Endothelial cell of hepatic sinusoid (primary cell): ENCODE measurements around the gene RASGRF2.

Experiments
- in situ Hi-C: cut with HindIII; loops from 2 replicates; pipeline ENCODE4 v1.10.0; 2017; ENCODE audit warnings: low sequenced_read_pairs

Gene RASGRF2, protein sequence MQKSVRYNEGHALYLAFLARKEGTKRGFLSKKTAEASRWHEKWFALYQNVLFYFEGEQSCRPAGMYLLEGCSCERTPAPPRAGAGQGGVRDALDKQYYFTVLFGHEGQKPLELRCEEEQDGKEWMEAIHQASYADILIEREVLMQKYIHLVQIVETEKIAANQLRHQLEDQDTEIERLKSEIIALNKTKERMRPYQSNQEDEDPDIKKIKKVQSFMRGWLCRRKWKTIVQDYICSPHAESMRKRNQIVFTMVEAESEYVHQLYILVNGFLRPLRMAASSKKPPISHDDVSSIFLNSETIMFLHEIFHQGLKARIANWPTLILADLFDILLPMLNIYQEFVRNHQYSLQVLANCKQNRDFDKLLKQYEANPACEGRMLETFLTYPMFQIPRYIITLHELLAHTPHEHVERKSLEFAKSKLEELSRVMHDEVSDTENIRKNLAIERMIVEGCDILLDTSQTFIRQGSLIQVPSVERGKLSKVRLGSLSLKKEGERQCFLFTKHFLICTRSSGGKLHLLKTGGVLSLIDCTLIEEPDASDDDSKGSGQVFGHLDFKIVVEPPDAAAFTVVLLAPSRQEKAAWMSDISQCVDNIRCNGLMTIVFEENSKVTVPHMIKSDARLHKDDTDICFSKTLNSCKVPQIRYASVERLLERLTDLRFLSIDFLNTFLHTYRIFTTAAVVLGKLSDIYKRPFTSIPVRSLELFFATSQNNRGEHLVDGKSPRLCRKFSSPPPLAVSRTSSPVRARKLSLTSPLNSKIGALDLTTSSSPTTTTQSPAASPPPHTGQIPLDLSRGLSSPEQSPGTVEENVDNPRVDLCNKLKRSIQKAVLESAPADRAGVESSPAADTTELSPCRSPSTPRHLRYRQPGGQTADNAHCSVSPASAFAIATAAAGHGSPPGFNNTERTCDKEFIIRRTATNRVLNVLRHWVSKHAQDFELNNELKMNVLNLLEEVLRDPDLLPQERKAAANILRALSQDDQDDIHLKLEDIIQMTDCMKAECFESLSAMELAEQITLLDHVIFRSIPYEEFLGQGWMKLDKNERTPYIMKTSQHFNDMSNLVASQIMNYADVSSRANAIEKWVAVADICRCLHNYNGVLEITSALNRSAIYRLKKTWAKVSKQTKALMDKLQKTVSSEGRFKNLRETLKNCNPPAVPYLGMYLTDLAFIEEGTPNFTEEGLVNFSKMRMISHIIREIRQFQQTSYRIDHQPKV (N-terminal part only)

DNA sequence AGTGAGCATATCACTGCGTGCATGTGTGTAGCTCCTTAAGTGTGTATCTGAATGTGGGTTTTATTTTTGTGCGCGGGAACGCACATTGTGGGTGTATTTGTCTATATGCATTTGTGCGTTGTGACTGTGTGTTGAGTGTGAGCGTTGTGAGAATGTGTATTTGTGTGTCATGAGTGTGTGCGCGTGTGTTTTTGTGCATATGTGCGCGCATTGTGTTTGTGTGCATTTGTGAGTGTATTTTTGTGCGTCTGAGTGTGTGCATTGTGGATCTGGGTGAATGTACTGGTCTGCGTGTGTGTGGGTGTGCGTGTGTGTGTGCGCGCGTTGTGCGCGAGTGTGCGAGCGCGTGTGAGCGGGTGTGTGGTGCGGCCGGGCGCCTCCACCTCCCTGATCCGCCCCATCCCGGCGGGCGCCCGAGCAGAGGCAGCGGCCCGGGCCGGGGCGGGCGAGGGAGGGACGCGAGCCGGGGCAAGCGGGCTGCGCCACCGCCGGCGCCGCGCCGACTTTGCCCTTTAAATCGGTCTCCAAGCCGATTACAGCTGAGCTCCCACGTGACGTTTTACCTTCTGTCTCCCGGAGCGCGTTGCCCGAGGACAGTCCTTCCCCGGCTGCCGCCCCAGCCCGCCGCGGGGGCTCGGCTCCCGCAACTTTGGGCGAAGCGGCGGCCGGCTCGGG is at the start of gene RASGRF2:
RASGRF2 (plus strand) TSS at position 596 of the 675 bp plus-strand sequence. CDS start 376 bp downstream, outside the sequence.
- in situ Hi-C loops, result loop anchor here (5.0 kb wide), 2 partner anchors 38 to 47 kb away; no protein-coding TSS in a partner anchor

DNA sequence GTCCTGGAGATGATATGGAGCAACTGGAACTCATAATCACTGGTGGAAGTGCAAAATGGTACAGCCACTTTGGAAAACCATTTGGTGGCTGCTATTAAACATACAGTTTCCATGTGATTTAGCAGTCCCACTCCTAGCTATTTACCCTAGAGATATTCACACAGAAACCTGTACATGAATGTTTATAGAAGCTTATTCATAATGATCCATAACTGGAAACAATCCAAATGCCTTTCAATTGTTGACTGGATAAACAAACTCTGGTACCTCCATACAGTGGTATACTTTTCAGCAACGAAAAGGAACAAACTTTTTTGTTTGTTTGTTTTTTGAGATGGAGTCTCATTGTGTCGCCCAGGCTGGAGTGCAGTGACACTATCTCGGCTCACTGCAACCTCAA is 47.7 kb upstream of the RASGRF2 start:
- in situ Hi-C loops, result no loop called here

DNA sequence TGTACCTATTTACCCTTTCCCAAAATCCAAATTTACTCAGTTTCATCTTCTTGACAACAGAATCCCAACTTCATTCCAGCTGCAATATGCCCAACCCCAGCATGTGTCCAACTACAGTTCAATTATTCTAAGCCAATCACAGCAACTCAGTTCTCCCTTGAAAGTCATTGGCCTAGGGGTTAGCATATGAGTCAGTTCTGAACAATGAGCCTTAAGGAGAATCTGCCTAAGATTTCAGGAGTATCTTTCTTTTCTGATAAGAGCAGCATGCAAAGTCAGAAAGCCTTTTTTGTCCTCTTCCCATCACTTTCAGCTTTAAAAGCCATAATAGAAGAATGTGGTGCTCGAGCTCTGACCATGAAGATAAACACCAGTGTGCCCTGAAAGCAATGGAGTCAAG is 44.4 kb upstream of the RASGRF2 start:
- in situ Hi-C loops, result no loop called here

DNA sequence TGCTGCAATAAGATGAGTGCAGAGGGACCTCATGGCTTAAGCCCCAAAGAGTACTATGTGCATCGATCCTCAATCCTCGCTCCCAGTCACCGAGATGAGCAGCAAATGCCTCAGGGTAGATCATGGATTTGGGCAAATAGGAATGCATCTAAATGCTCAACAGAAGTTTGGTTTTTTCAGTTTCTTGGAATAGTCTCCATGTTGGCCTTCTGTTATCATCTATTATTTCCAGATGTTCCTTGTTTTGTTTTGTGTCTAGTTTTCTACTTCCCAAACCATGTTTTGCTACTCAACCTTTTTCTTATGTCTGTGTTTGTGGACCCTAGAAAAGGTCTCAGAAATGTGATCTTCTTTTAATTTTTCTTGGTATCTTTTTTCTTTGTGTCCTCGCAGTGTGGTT is 43.5 kb upstream of the RASGRF2 start:
- in situ Hi-C loops, result no loop called here

DNA sequence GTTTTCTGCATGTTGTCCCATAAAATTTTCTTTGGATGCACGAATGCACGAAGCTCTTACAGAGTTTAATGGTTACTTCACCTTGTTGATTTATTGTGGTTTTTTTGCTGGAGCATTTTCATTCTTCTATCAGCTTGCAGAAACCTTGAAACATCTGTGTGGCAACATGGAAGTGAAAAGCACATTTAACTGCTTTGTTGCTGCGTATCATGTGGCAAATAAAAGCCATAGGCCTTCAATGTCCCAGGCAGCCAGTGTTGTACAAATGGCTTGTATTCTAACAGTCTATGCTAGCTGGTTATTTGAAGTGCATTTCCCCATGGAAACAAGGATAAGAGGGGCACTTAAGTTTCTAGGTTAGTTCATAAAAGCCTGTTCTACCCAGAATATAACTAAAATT is 42.5 kb upstream of the RASGRF2 start:
- in situ Hi-C loops, result no loop called here

DNA sequence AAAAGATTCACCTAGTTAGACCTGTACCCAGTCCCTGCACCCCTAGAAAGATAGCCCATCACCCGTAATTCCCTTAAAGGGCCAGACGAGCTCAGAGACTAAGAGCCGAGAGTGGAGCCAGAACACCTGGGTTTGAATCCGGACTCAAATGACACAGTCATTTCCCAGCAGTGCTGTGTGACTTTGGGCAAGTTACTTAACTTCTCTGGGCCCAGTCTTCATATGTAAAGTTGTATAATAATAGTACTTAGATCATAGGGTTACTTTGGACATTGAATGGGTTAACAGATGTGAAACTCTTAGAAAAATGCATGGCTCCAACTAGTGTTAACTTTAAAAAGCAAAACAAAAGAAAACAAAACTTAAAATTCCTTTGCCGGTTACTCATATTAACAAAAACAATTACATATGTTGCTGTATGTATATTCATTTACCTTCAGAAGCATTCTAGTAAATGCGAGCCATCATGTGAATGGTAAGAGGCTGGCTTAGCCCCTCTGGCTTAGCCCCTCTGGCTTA is 40.4 kb upstream of the RASGRF2 start:
- in situ Hi-C loops, result loop anchor here (5.0 kb wide), 1 partner anchor 38 kb away; no protein-coding TSS in a partner anchor

DNA sequence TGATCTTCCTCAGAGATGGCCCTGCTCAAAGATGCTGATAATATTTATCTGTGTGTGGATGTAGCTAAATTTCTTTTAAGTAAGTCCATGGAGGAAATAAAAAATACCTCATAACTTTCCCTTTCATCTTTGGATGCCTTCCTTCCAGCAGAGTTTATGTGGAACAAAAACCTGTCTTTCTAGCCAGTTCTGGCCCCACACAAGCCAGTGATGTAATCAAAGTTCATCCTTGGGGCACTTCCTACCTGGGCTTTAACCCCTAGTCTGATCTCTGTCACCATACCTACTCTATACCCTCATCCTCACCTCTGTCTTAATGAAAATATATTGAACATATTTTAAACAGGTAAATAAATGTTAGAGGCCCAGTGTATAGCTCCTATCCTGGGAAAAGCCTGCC is 39.8 kb upstream of the RASGRF2 start:
- in situ Hi-C loops, result loop anchor here (5.0 kb wide), 1 partner anchor 37 kb away; no protein-coding TSS in a partner anchor

DNA sequence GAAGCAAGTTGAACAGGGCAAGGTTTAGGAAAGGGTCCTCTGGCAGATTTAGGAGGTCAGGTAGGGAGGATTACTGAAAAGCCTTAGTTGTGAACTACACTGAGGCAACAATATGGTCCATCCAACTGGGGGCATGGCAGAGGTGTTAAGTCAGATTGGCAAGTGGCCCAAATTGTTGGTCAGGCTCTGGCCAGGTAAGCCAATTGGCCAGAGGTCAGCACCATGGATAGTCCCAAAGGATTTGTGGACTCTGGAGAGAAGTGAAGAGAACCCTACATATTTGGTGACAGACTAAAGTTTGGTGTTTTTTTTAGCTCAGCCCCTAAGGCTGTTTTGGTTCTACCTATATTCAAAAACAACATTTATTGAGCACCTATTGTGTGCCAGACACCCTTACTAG is 39.1 kb upstream of the RASGRF2 start:
- in situ Hi-C loops, result loop anchor here (5.0 kb wide), 1 partner anchor 36 kb away; no protein-coding TSS in a partner anchor

DNA sequence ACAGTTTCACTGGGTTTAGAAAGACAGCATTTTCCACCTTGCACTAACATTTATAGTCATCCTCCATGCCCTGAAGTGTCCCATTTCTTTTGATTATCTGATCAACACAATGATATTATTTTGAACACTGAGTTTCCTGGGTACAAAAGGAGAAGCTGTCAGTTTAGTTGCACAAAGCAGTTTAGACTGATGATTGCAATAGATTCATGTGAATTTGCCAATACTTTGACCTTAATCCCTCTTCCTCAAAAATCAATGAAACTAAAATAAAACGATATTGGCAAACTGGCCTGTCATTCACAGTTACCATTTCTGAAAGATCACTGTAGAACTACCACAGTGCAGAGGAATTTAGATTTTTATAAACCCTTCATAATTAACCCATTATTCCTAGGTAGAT is 34.2 kb upstream of the RASGRF2 start:
- in situ Hi-C loops, result no loop called here

DNA sequence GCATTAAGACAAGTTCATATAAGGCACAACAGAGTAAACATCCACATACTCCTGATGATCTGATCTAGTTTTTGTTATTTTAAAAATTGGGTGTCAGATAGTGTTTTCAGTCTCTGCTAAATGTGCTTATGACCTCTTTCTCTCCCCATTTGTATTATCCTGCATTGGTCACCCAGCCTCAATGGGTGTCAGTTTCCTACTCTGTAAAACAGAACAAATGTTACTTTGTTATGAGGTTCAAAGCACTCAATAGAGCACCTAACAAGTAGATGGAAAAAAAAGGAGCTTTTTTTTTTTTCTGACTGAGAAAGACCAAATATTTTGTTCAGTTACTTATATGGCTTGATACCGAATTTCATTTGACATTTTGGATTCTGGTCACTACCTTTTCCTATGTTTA is 33.6 kb upstream of the RASGRF2 start:
- in situ Hi-C loops, result no loop called here

DNA sequence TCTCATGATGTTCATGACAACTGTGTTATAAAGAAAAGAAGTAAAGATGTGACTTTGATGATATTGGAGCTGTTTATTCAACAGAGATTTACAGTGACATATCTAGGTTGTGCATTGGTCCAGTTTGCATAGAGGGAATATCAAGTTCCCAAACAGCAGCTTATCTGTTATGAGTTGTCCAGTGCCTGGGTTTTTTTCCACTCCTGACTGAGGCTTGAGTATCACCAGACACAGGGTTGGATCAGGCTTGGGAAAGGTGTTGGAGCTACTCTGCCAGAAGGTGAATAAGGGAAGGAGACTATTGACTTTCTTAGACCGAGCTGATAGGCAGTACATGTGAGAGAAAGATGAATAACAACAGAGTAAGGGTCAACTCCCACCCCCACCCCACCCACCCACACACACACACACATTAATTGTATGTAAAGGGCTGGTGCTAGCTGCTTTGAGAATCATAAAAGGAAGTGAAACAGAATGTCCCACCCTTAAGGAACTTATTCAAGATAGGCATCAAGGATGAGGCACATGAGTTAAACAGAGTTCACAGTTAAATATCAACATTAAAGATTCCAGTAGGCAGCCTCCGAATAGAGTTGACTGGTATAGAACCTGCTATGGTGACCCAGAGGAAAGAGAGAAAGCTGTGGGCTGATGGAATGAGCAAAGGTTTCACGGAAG is 33.0 kb upstream of the RASGRF2 start:
- in situ Hi-C loops, result no loop called here

DNA sequence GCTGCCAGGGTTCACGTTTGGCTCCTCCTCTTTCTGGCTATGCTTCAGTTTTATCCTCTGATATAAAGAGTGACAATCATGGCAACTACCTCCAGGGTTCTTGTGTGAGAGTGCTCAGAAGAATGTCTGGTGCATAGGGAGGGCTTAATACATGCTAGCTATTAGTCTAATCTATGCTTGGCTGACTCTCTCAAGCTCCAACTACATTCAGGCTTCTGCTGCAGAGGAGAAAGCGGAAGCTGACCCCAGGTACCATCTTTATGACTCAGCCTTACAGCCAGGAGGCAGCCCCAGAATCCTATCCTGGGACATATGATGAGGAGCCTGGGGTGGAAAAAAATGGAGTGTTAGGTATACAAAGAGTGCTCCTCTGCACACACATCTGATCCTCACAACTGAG is 32.1 kb upstream of the RASGRF2 start:
- in situ Hi-C loops, result no loop called here

DNA sequence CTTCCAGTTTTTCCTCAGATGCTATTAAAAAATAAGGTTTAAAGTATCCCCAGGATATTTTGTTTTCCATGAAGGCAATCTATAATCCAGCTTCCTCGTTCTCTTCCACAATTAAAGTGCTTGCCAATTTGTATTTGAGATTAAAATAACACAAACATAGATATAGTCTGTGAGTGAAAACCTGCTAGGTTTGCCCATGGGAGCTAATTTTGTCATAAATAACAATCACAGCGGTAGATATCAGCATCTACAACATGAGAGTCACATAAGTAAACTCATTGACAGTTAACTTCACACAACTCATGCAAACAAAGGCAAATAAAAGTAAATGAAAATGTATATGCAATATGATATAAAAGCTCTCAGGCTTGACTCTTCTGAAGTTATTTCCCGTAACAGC is 29.2 kb upstream of the RASGRF2 start:
- in situ Hi-C loops, result no loop called here

DNA sequence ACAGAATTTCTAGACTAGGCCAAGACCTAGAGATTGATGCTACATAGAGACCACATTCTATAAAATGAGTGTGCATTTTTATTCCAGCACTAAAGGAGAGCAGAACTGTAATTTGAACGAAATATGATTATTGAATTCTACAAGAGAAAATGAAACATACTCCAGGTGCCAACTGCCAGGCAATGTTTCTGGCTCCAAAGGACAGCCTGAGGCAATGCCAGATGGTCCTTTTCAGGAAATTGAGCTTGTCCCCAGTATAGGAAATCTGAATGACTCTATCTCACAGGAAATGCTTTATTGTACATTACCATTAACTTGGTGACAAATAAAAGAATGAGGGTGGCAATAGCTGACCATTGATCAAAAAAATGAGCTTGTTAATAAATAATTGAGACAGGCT is 28.8 kb upstream of the RASGRF2 start:
- in situ Hi-C loops, result no loop called here

DNA sequence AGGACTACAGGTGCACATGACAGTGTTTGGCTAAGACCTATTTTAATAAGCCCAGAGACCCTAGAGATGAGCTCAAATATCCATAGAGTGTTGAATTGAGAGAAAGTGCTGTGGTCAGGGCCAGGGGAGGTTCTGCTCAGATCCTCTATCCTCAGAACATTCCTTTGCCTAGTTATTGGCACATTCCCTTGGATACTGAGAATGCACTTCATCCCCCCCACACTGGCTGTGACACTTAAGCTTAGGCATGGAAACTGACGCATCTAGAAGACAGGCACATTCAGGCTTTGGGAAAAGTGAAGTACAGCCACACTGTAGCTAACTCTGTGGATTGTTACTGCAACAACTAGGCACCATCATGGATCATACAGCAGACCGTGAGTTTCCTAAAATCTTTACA is 27.1 kb upstream of the RASGRF2 start:
- in situ Hi-C loops, result no loop called here

DNA sequence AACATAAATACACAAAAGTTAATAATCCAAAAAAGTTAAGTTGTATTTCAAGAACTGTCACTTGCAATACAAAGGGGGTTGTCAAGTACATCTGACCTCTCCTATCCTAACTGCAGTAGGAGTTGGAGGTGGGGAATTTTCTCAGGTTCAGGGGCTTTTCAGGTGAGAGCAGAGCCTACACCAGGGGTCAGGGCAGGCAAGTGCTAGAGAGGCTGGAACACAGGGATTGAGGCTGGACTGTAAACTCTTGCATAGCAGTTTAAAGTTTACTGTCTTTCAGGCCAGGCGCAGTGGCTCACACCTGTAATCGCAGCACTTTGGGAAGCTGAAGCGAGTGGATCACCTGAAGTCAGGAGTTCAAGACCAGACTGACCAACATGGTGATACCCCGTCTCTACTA is 25.4 kb upstream of the RASGRF2 start:
- in situ Hi-C loops, result no loop called here

DNA sequence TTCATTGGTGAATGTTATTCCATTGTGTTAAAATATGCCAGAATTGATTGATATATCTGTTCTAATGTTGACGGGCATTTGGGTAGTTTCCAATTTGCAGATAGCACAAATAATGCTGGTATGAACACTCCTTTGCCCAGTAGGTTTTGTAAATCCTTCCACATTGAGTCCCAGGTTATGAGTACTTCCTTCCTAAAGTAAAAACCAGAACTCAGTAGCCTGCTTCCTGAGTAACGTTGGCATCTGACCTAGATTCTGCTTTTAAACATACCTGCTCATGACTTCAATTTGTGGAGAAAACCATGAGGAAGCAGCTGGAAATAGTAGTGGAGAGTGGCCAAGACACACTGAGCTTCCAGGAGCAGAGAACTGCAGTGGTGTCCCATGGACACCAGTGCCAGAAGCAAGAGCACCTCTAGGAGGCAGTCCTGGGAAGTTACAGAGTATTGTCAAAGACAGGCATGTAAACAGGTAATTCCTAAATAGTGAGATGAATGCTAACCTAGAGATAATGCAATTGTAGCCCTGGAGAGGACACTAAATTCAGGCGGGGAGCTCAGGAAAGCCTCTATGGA is 24.3 kb upstream of the RASGRF2 start:
- in situ Hi-C loops, result no loop called here

DNA sequence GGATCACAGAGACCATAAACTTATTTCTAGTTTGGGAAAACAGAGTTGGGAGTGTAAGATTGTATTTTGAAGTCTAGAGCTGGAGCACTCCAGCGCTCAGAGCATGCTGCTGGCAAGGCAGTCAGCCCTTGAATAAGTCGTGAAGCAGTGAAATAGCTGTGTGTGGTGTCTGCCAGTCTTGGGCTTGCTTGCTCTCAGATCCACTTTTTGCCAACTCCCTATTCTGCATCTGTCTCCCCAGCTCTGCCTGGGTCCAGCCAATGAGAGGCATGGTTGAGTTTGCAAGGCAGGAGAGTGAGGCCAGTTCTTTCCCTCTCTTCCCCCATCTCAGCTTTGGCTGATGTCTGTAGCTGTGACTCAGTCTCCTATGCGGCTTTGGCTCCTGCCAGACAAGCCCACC is 23.3 kb upstream of the RASGRF2 start:
- in situ Hi-C loops, result no loop called here

DNA sequence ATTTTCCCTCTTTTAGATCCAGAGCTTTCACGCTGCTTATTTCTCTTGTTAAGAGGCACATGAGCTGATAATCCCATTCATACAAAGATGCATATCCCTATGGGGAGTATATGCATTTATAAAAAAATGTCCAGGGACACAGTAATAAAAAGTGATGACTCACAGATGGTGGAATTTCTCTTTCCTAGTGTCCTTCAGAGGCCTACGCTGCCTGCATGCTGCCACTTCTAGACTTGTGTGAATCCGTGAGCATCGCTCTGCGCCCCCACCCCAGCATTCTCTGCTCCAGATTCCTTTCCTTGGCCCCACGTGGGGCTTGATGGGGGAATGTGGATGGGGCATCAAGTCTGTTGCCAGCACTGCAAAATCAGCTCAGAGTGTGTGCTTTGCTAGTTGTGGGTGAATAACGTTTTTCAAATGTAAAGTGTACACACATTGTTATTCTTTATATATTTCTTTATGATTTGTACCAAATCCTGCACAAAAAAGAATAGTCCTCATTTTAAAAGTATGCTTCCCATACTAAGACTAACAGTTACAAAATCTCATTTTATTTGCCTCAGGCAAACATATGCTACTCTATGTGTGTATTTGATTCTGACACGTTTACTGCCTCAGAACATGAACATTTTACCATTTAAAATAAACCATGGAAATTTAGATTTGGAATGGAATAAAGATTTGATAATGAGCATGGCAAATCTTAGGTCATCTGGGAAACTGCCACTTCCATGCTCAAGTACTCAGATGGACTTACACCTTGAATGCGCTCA is 22.4 kb upstream of the RASGRF2 start:
- in situ Hi-C loops, result no loop called here
